H1 (cell line): ENCODE results near the gene BEAN1.
A peak's percentile ranks its signal among the peaks of the same experiment; 100 is the strongest.

Source experiments
- POLR2A ChIP-seq, 2 experiments: IDR thresholded peaks; 1 replicate in 1 of 2; 2 replicates in 1 of 2; pipeline ENCODE4 v1.6.1; 2011; ENCODE audit warnings: low read depth in 2 of 2, low read length in 2 of 2, mild to moderate bottlenecking in 2 of 2; ENCODE audit errors: control extremely low read depth in 1 of 2
- TF ChIP-seq, protein P1 (sequence below), 3 experiments: IDR thresholded peaks; 1 replicate in 2 of 3; 2 replicates in 1 of 3; pipeline versions ENCODE4 v1.5.1 to v1.6.1; 2011; ENCODE audit warnings: low read length in 3 of 3, mild to moderate bottlenecking in 3 of 3, inconsistent platforms in 2 of 3, low read depth in 1 of 3, moderate library complexity in 1 of 3; ENCODE audit not compliant: insufficient read depth in 1 of 3; ENCODE audit errors: control extremely low read depth in 1 of 3

DNA sequence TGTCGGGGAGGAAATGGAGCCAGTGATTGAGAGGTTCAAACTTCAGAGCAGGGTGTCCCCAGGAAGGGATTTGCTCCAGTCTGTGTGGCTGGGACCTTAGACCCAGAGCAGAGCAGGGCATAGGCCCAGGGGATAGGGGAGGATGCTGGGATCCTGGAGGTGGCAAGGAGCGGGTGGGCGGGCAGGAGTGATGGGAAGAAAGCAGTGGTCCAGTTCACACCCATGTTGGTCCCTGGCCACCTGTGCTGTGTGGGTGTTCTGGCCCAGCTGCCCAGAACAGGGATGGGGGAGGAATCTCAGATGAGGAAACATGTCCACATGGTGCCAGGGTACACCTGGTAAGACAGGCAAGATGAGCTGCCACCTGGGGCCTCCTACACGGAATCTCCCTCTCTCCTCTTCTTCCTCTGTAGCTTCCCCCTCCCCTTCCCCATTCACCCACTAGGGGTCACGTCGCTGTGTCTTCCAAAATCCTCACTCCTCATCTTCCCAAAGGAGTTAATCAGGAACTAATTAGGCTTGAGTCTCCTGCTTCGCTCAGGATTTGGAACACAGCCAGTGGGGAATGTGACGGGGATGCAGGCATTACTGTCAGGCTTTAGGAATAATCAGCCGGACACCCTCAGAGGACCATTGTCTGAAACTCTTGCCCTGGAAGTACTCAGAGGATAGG lies 2.3 kb downstream of the BEAN1 start:
- TF ChIP-seq, protein P1, sequence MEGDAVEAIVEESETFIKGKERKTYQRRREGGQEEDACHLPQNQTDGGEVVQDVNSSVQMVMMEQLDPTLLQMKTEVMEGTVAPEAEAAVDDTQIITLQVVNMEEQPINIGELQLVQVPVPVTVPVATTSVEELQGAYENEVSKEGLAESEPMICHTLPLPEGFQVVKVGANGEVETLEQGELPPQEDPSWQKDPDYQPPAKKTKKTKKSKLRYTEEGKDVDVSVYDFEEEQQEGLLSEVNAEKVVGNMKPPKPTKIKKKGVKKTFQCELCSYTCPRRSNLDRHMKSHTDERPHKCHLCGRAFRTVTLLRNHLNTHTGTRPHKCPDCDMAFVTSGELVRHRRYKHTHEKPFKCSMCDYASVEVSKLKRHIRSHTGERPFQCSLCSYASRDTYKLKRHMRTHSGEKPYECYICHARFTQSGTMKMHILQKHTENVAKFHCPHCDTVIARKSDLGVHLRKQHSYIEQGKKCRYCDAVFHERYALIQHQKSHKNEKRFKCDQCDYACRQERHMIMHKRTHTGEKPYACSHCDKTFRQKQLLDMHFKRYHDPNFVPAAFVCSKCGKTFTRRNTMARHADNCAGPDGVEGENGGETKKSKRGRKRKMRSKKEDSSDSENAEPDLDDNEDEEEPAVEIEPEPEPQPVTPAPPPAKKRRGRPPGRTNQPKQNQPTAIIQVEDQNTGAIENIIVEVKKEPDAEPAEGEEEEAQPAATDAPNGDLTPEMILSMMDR (IDR thresholded peaks at IDR 0.05; ENCODE audit: control extremely low read depth in 1 of 3, insufficient read depth in 1 of 3, low read depth in 1 of 3, low read length in 3 of 3): peak in 2 of 3 experiments; percentile 11 to 30; a peak in 2 of 4 replicates
- TF ChIP-seq POLR2A (IDR thresholded peaks at IDR 0.05; ENCODE audit: control extremely low read depth in 1 of 2, low read depth in 2 of 2, low read length in 2 of 2): no peak
